Body of pancreas (tissue), 4 donors: ENCODE data around the gene PLOD2. TPM values are rescaled to one million over a fixed set of nuclear protein-coding genes. Genes with fewer than 3 reads are reported as not detected.

Experiments used
- ATAC-seq: fragments of 150-250 bp; one replicate; pipeline ENCODE4 v1.9.1; 2016
- DNase-seq, 4 donors: peaks; one replicate each; pipeline ENCODE4 v3.0.0-alpha.2; 2019
- H3K27ac ChIP-seq, 4 donors: fragments of 200-600 bp; sonication (generic); 1 replicate in 3 of 4; 2 replicates in 1 of 4; pipeline versions ENCODE4 v1.5.1 to v1.6.1; 2016 to 2019; ENCODE audit warnings: mild to moderate bottlenecking in 1 of 4, mixed read lengths in 1 of 4, moderate library complexity in 1 of 4
- H3K27me3 ChIP-seq, 2 donors: fragments of 200-600 bp; sonication (generic); one replicate each; pipeline ENCODE4 v1.6.0; 2016; ENCODE audit warnings: mild to moderate bottlenecking in 1 of 2
- H3K36me3 ChIP-seq, 2 donors: fragments of 200-600 bp; sonication (generic); replicated peaks in 1 of 2; 2 replicates each; pipeline ENCODE4 v1.5.1; 2016; ENCODE audit warnings: low read depth in 2 of 2; ENCODE audit not compliant: insufficient read depth in 1 of 2
- H3K4me1 ChIP-seq: fragments of 200-600 bp; sonication (generic); one replicate; pipeline ENCODE4 v1.6.0; 2016
- H3K4me3 ChIP-seq, 2 donors: fragments of 200-600 bp; sonication (generic); 1 replicate in 1 of 2; 2 replicates in 1 of 2; pipeline ENCODE4 v1.5.1; 2016 to 2019
- H3K9me3 ChIP-seq, 3 donors: fragments of 200-600 bp; sonication (generic); 1 replicate in 2 of 3; 2 replicates in 1 of 3; pipeline ENCODE4 v1.5.1; 2016
- CTCF ChIP-seq, 7 experiments: fragments of 450-650 bp in 4 of 7; fragments of 200-600 bp in 3 of 7; sonication (generic) in 3 of 7; IDR thresholded peaks; one replicate each; pipeline ENCODE4 v1.5.1; 2016 to 2019; ENCODE audit warnings: antibody characterized with exemption in 7 of 7
- POLR2A ChIP-seq, 3 donors: fragments of 450-650 bp; IDR thresholded peaks; one replicate each; pipeline ENCODE4 v1.6.1; 2016; ENCODE audit warnings: antibody characterized with exemption in 3 of 3, mild to moderate bottlenecking in 2 of 3
- WGBS, 2 donors: methylation state at CpG; one replicate each; pipeline ENCODE4 v1.1.5; 2017; 5-methylcytosine and 5-hydroxymethylcytosine counted together
- intact Hi-C: fragments of 100-400 bp; cut with DNase I; formaldehyde crosslinking; loops from one replicate; pipeline ENCODE4 v1.15.1; 2023
- total RNA-seq, 2 donors: library from RNA; depleted of rRNA; stranded (reverse); fragments of >200 nt; gene quantifications; one replicate each; pipeline ENCODE4 v1.1.0, GENCODE V29; 2016

The PLOD2 gene
- total RNA-seq, 2 donors from 2014 or later, result 16.8 to 24.4 TPM

- H3K4me3 ChIP-seq, result peak overlapping the region; percentile 63 to 68
- intact Hi-C loops, result no loop called here
- no peaks in the 10 kb centered on the region for H3K9me3 ChIP-seq
- peak; percentile 40 to 55 (median 43) for DNase-seq
- H3K36me3 ChIP-seq, result no peaks in the 10 kb centered on the region
- 2% methylated on average over 14 to 15 of the region's 15 CpGs for WGBS, 2 donors
- no peak for TF ChIP-seq POLR2A (IDR thresholded peaks at IDR 0.05)
- TF ChIP-seq CTCF (IDR thresholded peaks at IDR 0.05), result no peak
- H3K27me3 ChIP-seq, result no peaks in the 10 kb centered on the region
- peak overlapping the region; percentile 91 to 99 (median 98) for H3K27ac ChIP-seq
- peaks cover 56% of the 10 kb centered on the region for H3K4me1 ChIP-seq
- peak; percentile 9 for ATAC-seq
Observed at GRCh38 chr3:146161663-146162002, 649 bp upstream of the PLOD2 start.

- no peaks in the 10 kb centered on the region for H3K9me3 ChIP-seq
- DNase-seq (peak; percentile 79 to 88 (median 82)), ATAC-seq (peak; percentile 70)
- peak in 6 of 7 experiments; percentile 31 to 65 (median 61) for TF ChIP-seq CTCF (IDR thresholded peaks at IDR 0.05)
- TF ChIP-seq POLR2A (IDR thresholded peaks at IDR 0.05), result peak; percentile 22 to 86 (median 75)
- peak overlapping the region; percentile 91 to 99 (median 98) for H3K27ac ChIP-seq
- intact Hi-C loops, result no loop called here
- no peaks in the 10 kb centered on the region for H3K27me3 ChIP-seq
- peaks cover 56% of the 10 kb centered on the region for H3K4me1 ChIP-seq
- WGBS, 2 donors, result 0 to 1% methylated on average over 10 to 35 of the region's 35 CpGs
- H3K36me3 ChIP-seq, result no peaks in the 10 kb centered on the region
- H3K4me3 ChIP-seq, result peak overlapping the region; percentile 63 to 68
Observed at GRCh38 chr3:146160321-146160963, 542 bp downstream of the PLOD2 start.

DNA sequence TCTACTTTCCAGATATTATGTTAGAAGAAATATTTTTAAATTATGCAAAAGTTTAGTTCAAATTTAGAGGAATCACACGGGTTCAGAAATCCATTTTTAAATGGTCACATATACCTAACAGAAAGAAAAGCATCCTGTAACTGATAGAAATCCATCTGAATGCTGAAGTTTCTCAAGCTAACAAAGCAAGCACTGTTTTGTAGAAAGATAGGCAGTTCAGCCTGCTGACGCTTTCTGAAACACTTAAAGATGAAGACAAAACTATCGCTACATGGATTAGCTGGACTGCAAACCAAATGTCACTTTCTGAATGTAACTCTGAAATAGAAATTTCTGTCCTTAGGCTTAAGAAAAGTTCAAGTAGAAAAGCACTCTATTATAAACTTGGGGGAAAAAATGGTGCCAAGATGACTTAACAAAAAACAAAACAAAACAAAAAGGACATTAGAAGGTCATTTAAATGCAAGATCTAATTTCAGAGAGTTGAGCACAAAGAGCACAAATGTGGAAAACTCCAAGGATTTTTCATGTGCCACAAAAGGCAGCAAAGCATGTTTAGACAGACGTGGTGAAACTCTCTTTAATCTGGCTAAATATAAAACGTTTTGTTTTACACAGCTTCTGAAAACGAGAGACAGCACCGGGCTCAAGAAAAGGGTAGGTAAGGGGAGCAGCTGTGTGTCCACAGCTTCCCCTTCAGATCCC lies 1.2 kb downstream of the PLOD2 start:
- 4% methylated on average over 7 of the region's 7 CpGs for WGBS, 2 donors
- no peaks in the 10 kb centered on the region for H3K36me3 ChIP-seq
- no peak for ATAC-seq
- H3K27ac ChIP-seq, result peak overlapping the region; percentile 91 to 99 (median 98)
- intact Hi-C loops, result no loop called here
- peaks cover 60% of the 10 kb centered on the region for H3K4me1 ChIP-seq
- TF ChIP-seq POLR2A (IDR thresholded peaks at IDR 0.05), result no peak
- TF ChIP-seq CTCF (IDR thresholded peaks at IDR 0.05), result no peak
- H3K4me3 ChIP-seq, result peak overlapping the region; percentile 63 to 68
- DNase-seq, result no peak
- H3K27me3 ChIP-seq, result no peaks in the 10 kb centered on the region
- H3K9me3 ChIP-seq, result no peaks in the 10 kb centered on the region

GRCh38 chr3:146159037-146159436 lies 1.9 kb downstream of the PLOD2 start:
- H3K4me1 ChIP-seq, result peaks cover 67% of the 10 kb centered on the region

More at GRCh38 chr3:146159037-146159436, 1.9 kb downstream of the PLOD2 start:
- Histone ChIP-seq H3K27me3 (no peaks in the 10 kb centered on the region), H3K9me3 (no peaks in the 10 kb centered on the region), H3K4me3 (no peak overlapping the region), H3K27ac (peak overlapping the region; percentile 91 to 99 (median 98)), H3K36me3 (no peaks in the 10 kb centered on the region)
- 28% methylated on average over 4 of the region's 4 CpGs for WGBS, 2 donors
- intact Hi-C loops, result no loop called here
- ATAC-seq, result no peak
- TF ChIP-seq CTCF (IDR thresholded peaks at IDR 0.05), result no peak
- TF ChIP-seq POLR2A (IDR thresholded peaks at IDR 0.05), result no peak
- DNase-seq, result no peak
